Suprapubic skin (tissue), 4 donors: ENCODE data around the gene CHST9.
"Not testable (repeated sequence)": the region's sequence is repeated elsewhere in the genome, so short reads cannot be mapped to it uniquely, and the experiment has no call there.

Experiments
- EP300 ChIP-seq: sonication (generic); formaldehyde crosslinking; IDR thresholded peaks from one replicate; pipeline ENCODE4 v1.6.1; 2017; ENCODE audit warnings: antibody characterized with exemption
- POLR2A ChIP-seq, 2 donors: fragments of 450-650 bp; IDR thresholded peaks; one replicate each; pipeline ENCODE4 v1.6.1; 2017; ENCODE audit warnings: antibody characterized with exemption in 2 of 2, mild to moderate bottlenecking in 2 of 2, moderate library complexity in 2 of 2
- POLR2AphosphoS5 ChIP-seq, 3 donors: sonication (generic); formaldehyde crosslinking; IDR thresholded peaks; one replicate each; pipeline ENCODE4 v1.6.1; 2017; ENCODE audit warnings: antibody characterized with exemption in 3 of 3
- TF ChIP-seq, protein P1 (sequence below), 2 donors: fragments of 200-600 bp in 1 of 2; fragments of 450-650 bp in 1 of 2; sonication (generic) in 1 of 2; IDR thresholded peaks; one replicate each; pipeline ENCODE4 v1.5.1; 2016 to 2019; ENCODE audit warnings: antibody characterized with exemption in 2 of 2, mild to moderate bottlenecking in 1 of 2, moderate library complexity in 1 of 2

DNA sequence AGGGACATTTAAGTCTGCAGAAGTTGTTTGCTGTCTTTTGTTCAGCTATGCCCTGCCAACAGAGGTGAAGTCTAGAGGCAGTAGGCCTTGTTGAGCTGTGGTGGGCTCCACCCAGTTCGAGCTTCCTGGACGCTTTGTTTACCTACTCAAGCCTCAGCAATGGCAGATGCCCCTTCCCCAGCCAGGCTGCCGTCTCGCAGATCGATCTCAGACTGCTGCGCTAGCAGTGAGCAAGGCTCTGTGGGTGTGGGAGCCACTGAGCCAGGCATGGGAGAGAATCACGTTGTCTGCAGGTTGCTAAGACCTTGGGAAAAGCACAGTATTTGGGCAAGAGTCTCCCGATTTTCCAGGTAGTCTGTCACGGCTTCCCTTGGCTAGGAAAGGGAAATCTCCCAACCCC is 91.8 kb downstream of the CHST9 start:
- TF ChIP-seq, protein P1, sequence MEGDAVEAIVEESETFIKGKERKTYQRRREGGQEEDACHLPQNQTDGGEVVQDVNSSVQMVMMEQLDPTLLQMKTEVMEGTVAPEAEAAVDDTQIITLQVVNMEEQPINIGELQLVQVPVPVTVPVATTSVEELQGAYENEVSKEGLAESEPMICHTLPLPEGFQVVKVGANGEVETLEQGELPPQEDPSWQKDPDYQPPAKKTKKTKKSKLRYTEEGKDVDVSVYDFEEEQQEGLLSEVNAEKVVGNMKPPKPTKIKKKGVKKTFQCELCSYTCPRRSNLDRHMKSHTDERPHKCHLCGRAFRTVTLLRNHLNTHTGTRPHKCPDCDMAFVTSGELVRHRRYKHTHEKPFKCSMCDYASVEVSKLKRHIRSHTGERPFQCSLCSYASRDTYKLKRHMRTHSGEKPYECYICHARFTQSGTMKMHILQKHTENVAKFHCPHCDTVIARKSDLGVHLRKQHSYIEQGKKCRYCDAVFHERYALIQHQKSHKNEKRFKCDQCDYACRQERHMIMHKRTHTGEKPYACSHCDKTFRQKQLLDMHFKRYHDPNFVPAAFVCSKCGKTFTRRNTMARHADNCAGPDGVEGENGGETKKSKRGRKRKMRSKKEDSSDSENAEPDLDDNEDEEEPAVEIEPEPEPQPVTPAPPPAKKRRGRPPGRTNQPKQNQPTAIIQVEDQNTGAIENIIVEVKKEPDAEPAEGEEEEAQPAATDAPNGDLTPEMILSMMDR (IDR thresholded peaks at IDR 0.05): not testable (repeated sequence)
- TF ChIP-seq POLR2A (IDR thresholded peaks at IDR 0.05); EP300; POLR2AphosphoS5 (IDR thresholded peaks at IDR 0.05): not testable (repeated sequence)
